ENCODE data around the gene TMEM187.

TMEM187 gene

DNA sequence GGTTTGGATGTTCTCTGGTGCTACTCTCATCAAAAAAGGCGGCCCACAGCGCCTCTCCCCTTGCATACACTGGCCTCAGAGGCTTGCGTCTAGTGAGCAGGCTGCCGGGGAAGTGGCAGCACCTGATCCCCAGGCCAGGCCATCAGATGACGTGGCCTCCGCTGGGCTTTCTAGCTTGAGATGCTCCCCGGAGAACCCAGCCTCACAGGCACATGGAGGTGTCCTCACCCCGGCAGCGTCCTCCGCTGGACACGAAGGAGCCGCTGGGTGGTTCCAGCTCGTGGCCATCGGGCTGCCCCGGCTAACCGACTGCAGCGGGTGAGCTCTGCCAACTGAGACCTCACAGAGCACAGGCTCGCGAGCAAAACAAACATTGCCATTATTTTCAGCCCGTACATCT is 34.4 kb downstream of the TMEM187 start:
- DNase-seq = no peak

DNA sequence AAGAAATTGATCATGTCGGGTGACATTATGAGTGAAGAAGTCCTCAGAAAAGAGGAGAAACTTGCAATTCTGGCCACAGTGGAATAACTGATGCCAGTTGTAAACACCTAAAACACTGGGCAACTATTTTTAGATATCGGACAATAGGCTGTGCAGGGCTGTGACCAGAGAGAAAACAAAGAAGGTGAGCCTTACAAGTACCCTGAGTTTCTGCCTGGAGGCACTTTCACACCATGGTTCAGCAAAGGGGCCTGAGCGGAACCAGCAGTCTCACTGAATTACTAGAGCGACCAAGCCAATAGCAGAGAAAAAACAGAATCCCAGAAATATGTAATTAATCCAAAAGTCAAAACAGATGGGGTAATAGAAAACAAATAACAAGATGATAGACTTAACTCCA is 36.0 kb downstream of the TMEM187 start:
- no peak for DNase-seq

DNA sequence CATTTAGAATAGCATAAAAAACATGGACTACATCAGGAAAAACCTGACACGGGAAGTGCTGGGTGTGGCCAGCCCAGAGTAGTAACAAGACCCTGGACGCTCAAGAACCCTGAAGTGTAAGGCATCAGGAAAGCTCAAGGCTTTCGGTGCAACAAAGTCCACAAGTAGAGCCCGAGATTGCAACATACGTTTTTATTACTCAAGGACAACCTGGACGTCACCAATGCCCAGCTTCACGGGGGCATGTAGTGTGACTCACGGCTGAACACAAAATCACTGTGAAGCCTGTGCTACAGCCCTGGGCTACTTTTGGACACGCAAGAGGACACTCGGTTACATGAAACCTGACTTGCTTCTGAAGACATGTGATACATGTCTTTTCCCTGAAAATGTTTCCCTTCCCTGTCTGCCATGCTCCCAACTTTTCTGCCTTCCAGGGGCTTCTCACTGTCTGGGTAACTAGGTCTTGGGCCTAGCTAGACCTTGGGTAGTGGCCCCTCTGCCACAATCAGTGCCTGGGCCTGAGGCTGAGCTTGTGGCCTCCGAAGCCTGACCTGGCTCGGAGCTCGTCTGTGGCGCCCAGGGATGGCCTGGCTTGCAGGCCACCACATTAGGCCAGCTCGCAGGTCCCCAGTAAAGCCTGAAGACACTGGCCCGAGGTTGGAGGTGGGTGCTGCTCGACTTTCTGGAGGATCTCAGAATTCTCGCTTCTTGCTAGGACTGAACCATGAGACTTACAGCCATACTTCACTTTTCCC is 38.0 kb downstream of the TMEM187 start:
- no peak for DNase-seq

DNA sequence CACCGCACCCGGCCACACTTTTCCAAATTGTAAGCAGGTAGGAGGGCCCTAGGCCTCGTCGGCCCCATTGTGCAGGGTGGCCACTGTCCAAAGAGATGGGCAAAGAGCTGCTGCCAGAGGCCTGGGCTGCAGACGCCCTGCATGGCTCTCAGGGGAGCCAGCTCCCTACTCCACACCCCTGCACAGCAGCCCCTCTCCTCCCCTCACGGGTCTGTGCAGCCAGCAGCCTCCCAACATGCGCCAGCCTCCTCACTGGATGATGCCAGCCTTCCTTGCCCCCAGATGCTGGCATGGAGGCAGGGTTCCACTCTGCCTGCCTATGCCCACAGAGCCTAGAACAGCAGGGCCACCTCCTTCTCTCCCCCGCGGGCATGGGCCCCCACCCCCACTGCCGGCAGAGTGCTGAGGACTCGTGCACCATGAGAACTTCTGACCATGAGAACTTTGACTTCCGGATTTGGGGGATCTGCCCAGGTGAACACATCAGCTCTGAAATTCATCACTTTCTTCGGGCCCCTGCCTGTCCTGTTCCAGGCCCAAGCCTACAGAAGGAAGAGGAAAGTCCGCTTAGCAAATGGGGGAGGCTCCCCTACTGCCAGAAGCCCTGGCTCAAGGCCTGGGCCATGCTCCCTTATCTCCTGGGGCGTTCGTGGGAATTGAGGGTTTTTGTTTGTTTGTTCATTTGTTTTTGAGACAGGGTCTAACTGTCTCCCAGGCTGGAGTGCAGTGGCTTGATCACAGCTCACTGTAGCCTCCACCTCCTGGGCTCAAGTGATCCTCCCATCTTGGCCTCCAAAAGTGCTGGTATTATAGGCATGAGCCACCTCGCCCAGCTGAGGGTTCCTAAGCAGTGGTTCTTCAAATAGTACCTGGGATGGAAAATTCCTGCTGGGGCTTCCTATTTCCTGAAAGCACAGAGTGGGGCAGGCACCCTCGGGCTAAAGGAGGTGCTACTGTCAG is 39.1 kb downstream of the TMEM187 start:
- no peak for DNase-seq

DNA sequence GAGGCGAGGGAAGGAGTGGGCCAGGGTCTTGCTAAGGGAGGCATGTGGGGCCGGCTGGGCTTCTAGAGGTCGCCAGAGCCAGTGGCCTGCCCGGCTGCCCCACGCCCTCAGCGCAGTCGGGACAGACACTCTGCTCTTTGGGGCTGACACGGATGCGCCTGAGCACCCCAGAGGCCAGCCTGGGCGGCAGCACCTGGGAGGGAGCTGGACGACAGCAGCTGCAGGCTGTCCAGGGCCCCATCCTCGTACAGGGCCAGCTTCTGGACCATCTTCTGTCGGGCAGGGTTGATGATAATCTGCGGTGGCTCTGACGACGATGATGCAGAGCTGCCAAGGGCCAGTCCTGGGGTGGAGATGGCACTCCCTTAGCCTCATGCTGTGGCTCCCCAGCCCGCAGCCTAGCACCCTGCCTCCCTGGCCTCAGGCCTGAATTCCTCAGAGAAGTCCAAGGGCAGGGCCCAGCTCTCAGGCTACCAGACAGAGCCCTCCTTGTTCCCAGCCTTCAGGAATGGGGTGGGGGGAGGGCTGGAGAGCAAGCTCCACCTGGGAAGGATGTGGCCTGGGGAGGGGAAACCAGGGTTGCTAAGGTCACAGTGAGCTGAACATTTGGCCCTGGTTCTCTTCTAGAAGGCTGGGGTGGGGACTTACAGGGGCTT is 39.9 kb downstream of the TMEM187 start:
- no peak for DNase-seq

- DNase-seq = no peak
Observed at GRCh38 chrX:154013001-154013421, 40.5 kb downstream of the TMEM187 start.

GRCh38 chrX:154013614-154014360 is 41.2 kb downstream of the TMEM187 start:
- peak; percentile 81 for DNase-seq

- DNase-seq = no peak
Observed at GRCh38 chrX:154014429-154015380, 42.2 kb downstream of the TMEM187 start.

GRCh38 chrX:154015581-154016264 is 43.2 kb downstream of the TMEM187 start:
- no peak for DNase-seq

DNA sequence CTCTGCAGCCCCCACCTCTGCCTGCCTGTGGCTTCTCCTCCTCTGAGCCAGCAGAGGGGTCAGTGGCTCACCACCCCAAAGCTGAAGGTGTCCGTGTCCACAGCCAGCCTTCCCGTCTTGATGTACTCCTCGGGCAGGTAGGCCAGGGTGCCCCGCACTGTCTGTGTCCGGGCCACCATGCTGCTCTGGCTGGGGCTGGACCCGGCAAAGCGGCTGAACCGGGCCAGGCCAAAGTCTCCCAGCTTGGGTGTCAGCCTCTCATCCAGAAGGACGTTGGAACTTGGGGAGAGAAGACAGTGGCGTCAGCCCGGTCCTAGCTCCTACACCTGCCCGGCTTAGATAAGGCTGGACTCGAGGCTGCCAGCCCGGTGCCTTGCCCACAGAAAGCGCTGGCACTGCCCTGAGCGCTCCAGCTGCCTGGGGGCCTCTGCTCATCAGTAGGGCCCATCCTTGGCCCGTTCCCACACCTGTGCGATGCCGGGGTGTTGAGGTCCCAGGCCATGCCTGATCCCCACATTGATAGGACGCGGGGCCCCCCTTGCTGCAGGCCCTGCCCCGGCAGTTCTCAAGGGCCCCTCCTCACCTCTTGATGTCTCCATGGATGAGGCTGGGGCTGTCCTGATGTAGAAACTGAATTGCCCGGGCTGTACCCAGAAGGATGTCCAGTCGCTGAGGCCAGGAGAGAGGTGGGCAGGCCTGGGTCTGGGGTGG is 44.0 kb downstream of the TMEM187 start:
- no peak for DNase-seq

- DNase-seq = no peak
Observed at GRCh38 chrX:154017766-154018517, 45.4 kb downstream of the TMEM187 start.

GRCh38 chrX:154018518-154019060 is 46.0 kb downstream of the TMEM187 start:
- DNase-seq = no peak

DNA sequence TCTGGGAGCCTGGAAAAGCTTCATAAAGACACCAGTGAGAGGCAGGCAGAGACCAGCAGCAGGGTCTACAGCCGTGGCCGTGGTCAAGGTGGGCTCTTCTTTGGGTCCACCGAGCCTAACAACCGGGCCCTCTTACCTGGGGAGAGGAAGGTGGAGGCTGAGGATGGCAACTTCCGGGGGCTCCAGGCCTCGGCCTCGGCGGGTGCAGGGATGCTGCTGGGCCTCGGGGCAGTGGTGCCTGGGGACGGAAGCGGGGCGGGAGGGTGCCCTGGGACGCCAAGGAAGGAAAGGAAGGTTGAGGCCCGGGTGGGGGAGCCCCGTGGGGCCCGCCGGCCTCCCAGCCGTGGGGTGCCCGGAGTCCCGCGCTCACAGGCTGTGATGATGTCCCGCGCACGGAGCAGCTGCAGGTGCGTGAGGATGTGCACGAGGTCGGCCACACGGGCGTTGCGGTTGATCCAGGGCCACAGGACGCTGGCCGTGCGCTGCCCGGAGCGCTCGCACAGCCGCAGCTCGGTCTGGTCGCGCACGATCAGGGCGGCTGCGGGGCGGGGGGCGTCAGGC is 46.6 kb downstream of the TMEM187 start:
- DNase-seq = no peak

GRCh38 chrX:154019633-154020528 is 47.3 kb downstream of the TMEM187 start, which contains the start of gene IRAK1:
IRAK1 (minus strand) TSS chrX:154019902; CDS start chrX:154019812, 90 bp downstream.
- no peak for DNase-seq

DNA sequence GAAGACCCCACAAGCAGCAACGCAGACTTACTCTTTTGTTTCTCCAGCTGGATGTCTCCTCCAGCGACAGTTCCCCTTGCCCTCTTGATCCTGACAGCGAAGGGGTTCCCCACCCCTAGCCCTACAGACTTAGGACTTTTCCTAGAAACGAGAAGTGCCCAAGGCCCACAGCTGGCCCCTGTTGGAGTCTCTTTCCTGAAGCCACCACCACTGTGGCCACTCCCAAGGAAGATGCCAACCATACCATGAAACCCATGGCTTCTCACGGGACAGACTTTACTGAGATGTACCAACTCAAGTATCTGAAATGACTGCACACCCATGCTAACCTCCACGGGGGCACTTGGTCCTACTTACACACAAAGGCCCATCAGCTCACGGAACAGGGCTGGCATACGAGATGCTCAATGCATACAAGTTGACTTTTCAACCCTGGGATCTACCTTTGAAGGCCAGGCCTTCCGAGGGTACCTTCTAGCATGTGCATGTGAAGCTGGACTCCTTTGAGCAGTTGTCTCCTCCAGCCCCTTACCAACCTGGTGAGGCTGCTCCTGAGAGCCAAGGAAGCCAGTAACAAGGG is 48.1 kb downstream of the TMEM187 start:
- no peak for DNase-seq

- DNase-seq = no peak
Observed at GRCh38 chrX:154021131-154021611, 48.6 kb downstream of the TMEM187 start.

DNA sequence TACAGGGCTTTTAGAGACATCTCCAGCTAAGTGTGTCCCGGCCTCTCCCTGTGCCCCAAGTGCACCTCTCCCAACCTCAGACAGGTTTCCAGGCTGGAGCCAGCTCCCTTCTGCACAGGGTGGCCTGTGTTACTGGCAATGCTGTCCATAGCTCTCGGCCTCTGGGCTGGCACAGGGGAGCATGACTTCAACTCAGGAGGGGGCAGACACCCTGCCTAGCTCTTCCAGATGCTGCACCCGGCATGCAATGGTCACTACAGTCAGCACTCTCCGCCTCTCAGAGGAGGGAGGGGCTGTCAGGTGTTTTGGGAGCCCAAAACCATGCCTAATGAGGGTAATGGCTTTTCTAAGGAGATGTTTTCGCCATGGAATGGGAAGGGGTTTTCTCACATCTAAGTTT is 49.6 kb downstream of the TMEM187 start:
- DNase-seq = no peak
